HepG2 (cell line): ENCODE data around the gene VPS25. TPM values are rescaled to one million over a fixed set of nuclear protein-coding genes. Genes with fewer than 3 reads are reported as not detected.

Experiments used
- ADNP ChIP-seq: sonication (generic); formaldehyde crosslinking; IDR thresholded peaks from 2 replicates; pipeline ENCODE4 v1.4.0; 2020; ENCODE audit warnings: missing genetic modification reagents
- AKAP8 ChIP-seq: sonication (generic); formaldehyde crosslinking; IDR thresholded peaks from 2 replicates; pipeline ENCODE4 v1.5.1; 2020; ENCODE audit warnings: mild to moderate bottlenecking, missing genetic modification reagents
- ARID4A ChIP-seq: sonication (generic); formaldehyde crosslinking; IDR thresholded peaks from 2 replicates; pipeline ENCODE4 v1.5.0; 2020; ENCODE audit warnings: mild to moderate bottlenecking, missing genetic modification reagents, borderline replicate concordance
- ARID5B ChIP-seq: IDR thresholded peaks from 2 replicates; pipeline ENCODE4 v1.4.0; 2020; ENCODE audit warnings: mild to moderate bottlenecking, missing genetic modification reagents
- CEBPB ChIP-seq: IDR thresholded peaks from 2 replicates; pipeline ENCODE4 v1.6.1; 2011; ENCODE audit warnings: low read depth, low read length, improper control_type of control experiment, borderline replicate concordance
- DPF2 ChIP-seq: sonication (generic); formaldehyde crosslinking; IDR thresholded peaks from 2 replicates; pipeline ENCODE4 v1.4.0; 2020; ENCODE audit warnings: mild to moderate bottlenecking, low read depth, missing genetic modification reagents, borderline replicate concordance
- ELF3 ChIP-seq: IDR thresholded peaks from 2 replicates; pipeline ENCODE4 v1.6.1; 2016; ENCODE audit warnings: missing genetic modification reagents, missing compliant biosample characterization
- FOSL2 ChIP-seq: sonication (generic); formaldehyde crosslinking; IDR thresholded peaks from 2 replicates; pipeline ENCODE4 v1.4.0; 2020; ENCODE audit warnings: missing genetic modification reagents
- HNF1B ChIP-seq: sonication (generic); formaldehyde crosslinking; IDR thresholded peaks from 2 replicates; pipeline ENCODE4 v1.5.1; 2020; ENCODE audit warnings: mild to moderate bottlenecking, moderate library complexity, missing genetic modification reagents
- HNF4G ChIP-seq, 2 experiments: sonication (generic) in 1 of 2; formaldehyde crosslinking in 1 of 2; IDR thresholded peaks; 2 replicates each; pipeline versions ENCODE4 v1.4.0 to v1.6.1; 2011 to 2020; ENCODE audit warnings: borderline replicate concordance in 2 of 2, low read depth in 2 of 2, mild to moderate bottlenecking in 2 of 2, low read length in 1 of 2, missing genetic modification reagents in 1 of 2, moderate library complexity in 1 of 2
- HOXA3 ChIP-seq: sonication (generic); formaldehyde crosslinking; IDR thresholded peaks from 2 replicates; pipeline ENCODE4 v1.5.0; 2020; ENCODE audit warnings: missing genetic modification reagents
- MED1 ChIP-seq: sonication (generic); formaldehyde crosslinking; IDR thresholded peaks from 2 replicates; pipeline ENCODE4 v1.4.0; 2020; ENCODE audit warnings: missing genetic modification reagents
- NFKBIZ ChIP-seq: IDR thresholded peaks from 2 replicates; pipeline ENCODE4 v1.6.1; 2018; ENCODE audit warnings: missing genetic modification reagents, missing compliant biosample characterization
- RARA ChIP-seq: IDR thresholded peaks from 2 replicates; pipeline ENCODE4 v1.6.1; 2016; ENCODE audit warnings: missing genetic modification reagents, missing compliant biosample characterization
- SP4 ChIP-seq: sonication (generic); formaldehyde crosslinking; IDR thresholded peaks from 2 replicates; pipeline ENCODE4 v1.8.1; 2023; ENCODE audit warnings: mild to moderate bottlenecking, missing genetic modification reagents
- STAG1 ChIP-seq: sonication (generic); formaldehyde crosslinking; IDR thresholded peaks from 2 replicates; pipeline ENCODE4 v1.4.0; 2020; ENCODE audit warnings: missing genetic modification reagents
- TEAD3 ChIP-seq: optimal IDR thresholded peaks from 2 replicates; pipeline ENCODE3; 2016; ENCODE audit warnings: borderline replicate concordance
- WIZ ChIP-seq: sonication (generic); formaldehyde crosslinking; IDR thresholded peaks from 2 replicates; pipeline ENCODE4 v1.5.1; 2020; ENCODE audit warnings: mild to moderate bottlenecking, missing genetic modification reagents
- ZNF251 ChIP-seq: sonication (generic); formaldehyde crosslinking; IDR thresholded peaks from 2 replicates; pipeline ENCODE4 v1.9.0; 2021; ENCODE audit warnings: mild to moderate bottlenecking, missing genetic modification reagents
- ZNF704 ChIP-seq: sonication (generic); formaldehyde crosslinking; IDR thresholded peaks from 2 replicates; pipeline ENCODE4 v1.8.1; 2023; ENCODE audit warnings: mild to moderate bottlenecking, inconsistent platforms, moderate library complexity, missing genetic modification reagents, borderline replicate concordance
- polyA plus RNA-seq, 8 experiments: library from polyadenylated mRNA; depleted of rRNA in 3 of 8; stranded (reverse) in 7 of 8; unstranded in 1 of 8; fragments of >200 nt; fragmentation: Illumina TruSeq in 4 of 8; extraction: Trizol in 4 of 8; gene quantifications; 2 replicates each; pipeline versions ENCODE4 v1.2.1 to v1.2.3, GENCODE V29; 2011 to 2016; ENCODE audit warnings: low read depth in 4 of 8, missing spikeins in 1 of 8, mixed read lengths in 1 of 8; ENCODE audit not compliant: insufficient read depth in 1 of 8
- total RNA-seq, 5 experiments: library from RNA; depleted of rRNA; stranded (reverse); fragments of >200 nt; fragmentation: Illumina TruSeq; extraction: Trizol; gene quantifications; 2 replicates each; pipeline ENCODE4 v1.2.3, GENCODE V29; 2016; ENCODE audit warnings: low read depth in 1 of 5

VPS25 gene
- total and polyA plus RNA-seq, 2 of the 13 experiments (the other 11 are each of a cell fraction or from before 2014, with no cell fraction given), result 161 to 249 TPM

- TF ChIP-seq ZNF704 (CRISPR knock-in tag) (no peak), NFKBIZ (CRISPR knock-in tag) (peak; percentile 38; the same call in 1 of the 2 replicates), ARID4A (CRISPR knock-in tag) (peak; percentile 23; the same call in 1 of the 2 replicates), CEBPB (peak; percentile 71; the same call in 1 of the 2 replicates), ZNF251 (CRISPR knock-in tag) (no peak), SP4 (CRISPR knock-in tag) (0 out of 2 replicates have a peak, but pooled peaks have one; percentile 40), MED1 (0 out of 2 replicates have a peak, but pooled peaks have one; percentile 34), STAG1 (CRISPR knock-in tag) (no peak), ELF3 (no peak), HNF4G (IDR thresholded peaks at IDR 0.05; ENCODE audit: borderline replicate concordance, low read depth, low read length) (peak; percentile 76), HNF4G (CRISPR knock-in tag; IDR thresholded peaks at IDR 0.05; ENCODE audit: borderline replicate concordance, low read depth) (no peak), ARID5B (peak; percentile 33; the same call in 1 of the 2 replicates), HNF1B (CRISPR knock-in tag) (no peak), WIZ (0 out of 2 replicates have a peak, but pooled peaks have one; percentile 19), DPF2 (peak; percentile 38; the same call in 1 of the 2 replicates), AKAP8 (CRISPR knock-in tag) (no peak), RARA (CRISPR knock-in tag) (0 out of 2 replicates have a peak, but pooled peaks have one; percentile 10), FOSL2 (peak; percentile 73), ADNP (CRISPR knock-in tag) (no peak), TEAD3 (CRISPR knock-in tag) (peak; percentile 19), HOXA3 (CRISPR knock-in tag) (peak; percentile 49; the same call in 1 of the 2 replicates)
These were observed 7.1 kb upstream of the VPS25 start (continued) for GRCh38 chr17:42766124-42766523.
